ENCODE results near the gene SRD5A1. TPM values are rescaled to one million over a fixed set of nuclear protein-coding genes. Genes with fewer than 3 reads are reported as not detected.
A peak's percentile ranks its signal among the peaks of the same experiment; 100 is the strongest.

The SRD5A1 gene
- total RNA-seq (2021; ENCODE audit: unreplicated experiment) (30.4 TPM), Bru-seq, nascent RNA (percentile 75 among the genes with signal in this experiment), BruChase-seq, experiment 1, labeled RNA remaining after a 2-hour chase (percentile 82 among the genes with signal in this experiment), BruChase-seq, experiment 2, labeled RNA remaining after a 6-hour chase (percentile 72 among the genes with signal in this experiment)
- polyA plus RNA-seq (2012; ENCODE audit: insufficient read length): 21.6 TPM
- long read RNA-seq, full-length matches to known transcripts: 14 of 39 reads
- long read RNA-seq, partial matches to known transcripts: 3 of 39 reads
- long read RNA-seq, other reads (novel, unspliced or antisense): 22 of 39 reads

GRCh38 chr5:6632888-6633468 lies at the start of gene SRD5A1, which contains the start of gene NSUN2:
Gene SRD5A1 (plus strand): TSS chr5:6633440. CDS start chr5:6633577, 137 bp downstream.
Gene NSUN2 (minus strand): TSS chr5:6633044. CDS start chr5:6632979, 65 bp downstream.
- ChIA-PET POLR2A (interaction anchor here (0.6 to 1.0 kb wide), 6 partner anchors 8 to 387 kb away, joined by 3 to 9 read pairs (median 3); no protein-coding TSS in a partner anchor), CTCF (interaction anchor here (0.9 kb wide), 1 partner anchor 112 kb away, joined by 3 read pairs; no protein-coding TSS in a partner anchor)
- no peaks in the 10 kb centered on the region for H3K27me3 ChIP-seq (ENCODE audit: control insufficient read depth, insufficient read depth, low read length)
- no TSS peak for BruUV-seq (replicated peaks)
- peak within 1 kb of the TSS; percentile 96 to 100 for H3K4me3 ChIP-seq (ENCODE audit: low read depth in 2 of 2, low read length in 2 of 2)
- H3K4me1 ChIP-seq (ENCODE audit: control insufficient read depth, insufficient read depth, low read length): peaks cover 34% of the 10 kb centered on the region
- peaks cover 31% of the 10 kb centered on the region for H3K36me3 ChIP-seq (ENCODE audit: control insufficient read depth, insufficient read depth, low read length)
- no peaks in the 10 kb centered on the region for H3K9me3 ChIP-seq (ENCODE audit: control insufficient read depth, insufficient read depth, low read depth, low read length)
- intact Hi-C loops (cut with micrococcal nuclease; ENCODE audit: unreplicated experiment) (loop anchor here (10.0 kb wide), 2 partner anchors 82 to 112 kb away; partner anchors contain the start of gene TENT4A), in situ Hi-C loops (cut with HindIII; ENCODE audit: low pct_unique_long_range_greater_than_20kb, low sequenced_read_pairs) (no loop called here)
- DNase-seq (ENCODE audit: low read depth, low spot score): peak; percentile 85
- H3K27ac ChIP-seq (ENCODE audit: low read length): peak within 1 kb of the TSS; percentile 98
- ATAC-seq: peak; percentile 96
- TF ChIP-seq POLR2AphosphoS5 (IDR thresholded peaks at IDR 0.05; ENCODE audit: low read depth, low read length): peak; percentile 75
- TF ChIP-seq SIN3A (IDR thresholded peaks at IDR 0.05; ENCODE audit: borderline replicate concordance, insufficient read depth, low read depth, low read length): no peak; the same call in 1 of the 2 replicates
- no peak; the same call in 1 of the 2 replicates for TF ChIP-seq TCF7L2 (IDR thresholded peaks at IDR 0.05; ENCODE audit: low read depth, low read length)

- TF ChIP-seq POLR2AphosphoS5 (IDR thresholded peaks at IDR 0.05; ENCODE audit: low read depth, low read length) (no peak), CTCF (IDR thresholded peaks at IDR 0.05) (no peak), TCF7L2 (IDR thresholded peaks at IDR 0.05; ENCODE audit: low read depth, low read length) (no peak), REST (IDR thresholded peaks at IDR 0.05; ENCODE audit: insufficient read depth in 1 of 2, low read depth in 2 of 2, low read length in 1 of 2) (no peak), SIN3A (IDR thresholded peaks at IDR 0.05; ENCODE audit: borderline replicate concordance, insufficient read depth, low read depth, low read length) (no peak)
- no peak overlapping the region for H3K4me3 ChIP-seq (ENCODE audit: low read depth in 2 of 2, low read length in 2 of 2)
- ChIA-PET CTCF (no interaction called here), POLR2A (no interaction called here)
- H3K9me3 ChIP-seq (ENCODE audit: control insufficient read depth, insufficient read depth, low read depth, low read length): no peaks in the 10 kb centered on the region
- in situ Hi-C loops (cut with HindIII; ENCODE audit: low pct_unique_long_range_greater_than_20kb, low sequenced_read_pairs) (no loop called here), intact Hi-C loops (cut with micrococcal nuclease; ENCODE audit: unreplicated experiment) (no loop called here)
- no peak overlapping the region for H3K27ac ChIP-seq (ENCODE audit: low read length)
- ATAC-seq (no peak), DNase-seq (ENCODE audit: low read depth, low spot score) (no peak)
- BruUV-seq (replicated peaks): no TSS peak
- no peaks in the 10 kb centered on the region for H3K4me1 ChIP-seq (ENCODE audit: control insufficient read depth, insufficient read depth, low read length)
- H3K36me3 ChIP-seq (ENCODE audit: control insufficient read depth, insufficient read depth, low read length): no peaks in the 10 kb centered on the region
- H3K27me3 ChIP-seq (ENCODE audit: control insufficient read depth, insufficient read depth, low read length): peaks cover 17% of the 10 kb centered on the region
Observed at GRCh38 chr5:6584101-6584645, 49.1 kb upstream of the SRD5A1 start.

All from Panc1 (cell line).